Fibroblast of lung (primary cell): ENCODE data around the gene KMT2D. TPM values are rescaled to one million over a fixed set of nuclear protein-coding genes. Genes with fewer than 3 reads are reported as not detected.

Source experiments
- DNase-seq, 2 donors: peaks; one replicate each; pipeline versions ENCODE4 v3.0.0 to v3.0.0-alpha.2; 2010; ENCODE audit warnings: low read depth in 2 of 2
- H2AFZ ChIP-seq: 2 replicates; pipeline ENCODE4 v1.5.1; 2012; ENCODE audit warnings: low read length, control low read depth, inconsistent platforms
- H3K27ac ChIP-seq: 2 replicates; pipeline ENCODE4 v1.5.1; 2011; ENCODE audit warnings: low read length, control low read depth; ENCODE audit not compliant: insufficient read depth
- H3K27me3 ChIP-seq: 2 replicates; pipeline ENCODE4 v1.5.1; 2011; ENCODE audit warnings: mild to moderate bottlenecking, low read length; ENCODE audit not compliant: control insufficient read depth, insufficient read depth
- H3K36me3 ChIP-seq: 2 replicates; pipeline ENCODE4 v1.5.1; 2011; ENCODE audit warnings: low read length; ENCODE audit not compliant: control insufficient read depth, insufficient read depth
- H3K4me1 ChIP-seq: 2 replicates; pipeline ENCODE4 v1.5.1; 2011; ENCODE audit warnings: low read length; ENCODE audit not compliant: control insufficient read depth, insufficient read depth; ENCODE audit errors: extremely low read depth
- H3K4me2 ChIP-seq: 2 replicates; pipeline ENCODE4 v1.5.1; 2011; ENCODE audit warnings: low read length, control low read depth; ENCODE audit not compliant: insufficient read depth; ENCODE audit errors: extremely low read depth
- H3K4me3 ChIP-seq, 4 experiments: fragments of 200-600 bp in 1 of 4; sonication (generic) in 1 of 4; replicated peaks in 1 of 4; 2 replicates each; pipeline ENCODE4 v1.5.1; 2011 to 2016; ENCODE audit warnings: low read length in 4 of 4, low read depth in 3 of 4, mild to moderate bottlenecking in 3 of 4, control low read depth in 2 of 4, inconsistent platforms in 1 of 4, mixed read lengths in 1 of 4; ENCODE audit not compliant: insufficient read depth in 1 of 4; ENCODE audit errors: control extremely low read depth in 1 of 4
- H3K79me2 ChIP-seq: 2 replicates; pipeline ENCODE4 v1.5.1; 2012; ENCODE audit warnings: mild to moderate bottlenecking, low read length, inconsistent platforms; ENCODE audit not compliant: control insufficient read depth, insufficient read depth
- H3K9ac ChIP-seq: 2 replicates; pipeline ENCODE4 v1.5.1; 2011; ENCODE audit warnings: mild to moderate bottlenecking, low read length, control low read depth; ENCODE audit not compliant: insufficient read depth
- H3K9me3 ChIP-seq: 2 replicates; pipeline ENCODE4 v1.5.1; 2012; ENCODE audit warnings: low read depth, low read length; ENCODE audit not compliant: control insufficient read depth, insufficient read depth
- H4K20me1 ChIP-seq: 2 replicates; pipeline ENCODE4 v1.5.1; 2011; ENCODE audit warnings: low read length; ENCODE audit not compliant: control insufficient read depth, insufficient read depth; ENCODE audit errors: extremely low read depth
- CTCF ChIP-seq, 2 donors: IDR thresholded peaks in 1 of 2; conservative IDR thresholded peaks in 1 of 2; 1 replicate in 1 of 2; 2 replicates in 1 of 2; pipeline ENCODE4 v1.5.1; 2011 to 2012; ENCODE audit warnings: low read length in 2 of 2, control low read depth in 1 of 2, inconsistent platforms in 1 of 2, low read depth in 1 of 2, mild to moderate bottlenecking in 1 of 2
- EZH2 ChIP-seq: IDR thresholded peaks from 2 replicates; pipeline ENCODE4 v1.5.1; 2012; ENCODE audit warnings: low read length, control low read depth, mild to moderate bottlenecking; ENCODE audit errors: missing control alignments
- polyA plus RNA-seq, 2 donors: library from polyadenylated mRNA; depleted of rRNA in 1 of 2; stranded (reverse) in 1 of 2; unstranded in 1 of 2; fragments of >200 nt; gene quantifications; 2 replicates each; pipeline ENCODE4 v1.2.1, GENCODE V29; 2011 to 2012; ENCODE audit warnings: missing spikeins in 1 of 2
- total RNA-seq: library from RNA; depleted of rRNA; stranded (reverse); fragments of >200 nt; gene quantifications from 2 replicates; pipeline ENCODE4 v1.2.1, GENCODE V29; 2014

KMT2D gene
- total and polyA plus RNA-seq, 2 donors (not counting 1 experiment from before 2014, with no cell fraction given) = 7.3 to 33.0 TPM

- TF ChIP-seq CTCF (conservative IDR thresholded peaks at IDR 0.05 in 1 of 2, IDR thresholded peaks at IDR 0.05 in 1 of 2; ENCODE audit: low read depth in 1 of 2, low read length in 2 of 2) (no peak), EZH2 (no peak)
- Histone ChIP-seq H3K4me1 (peaks cover 8% of the 10 kb centered on the region), H2AFZ (no peak overlapping the region), H3K27ac (no peak overlapping the region), H3K79me2 (peaks cover 76% of the 10 kb centered on the region), H3K9me3 (no peaks in the 10 kb centered on the region), H4K20me1 (peaks cover 8% of the 10 kb centered on the region), H3K27me3 (no peaks in the 10 kb centered on the region), H3K9ac (peak overlapping the region; percentile 52), H3K4me2 (peak overlapping the region; percentile 99), H3K36me3 (peaks cover 16% of the 10 kb centered on the region), H3K4me3 (peak overlapping the region; percentile 65 to 96 (median 84))
- no peak for DNase-seq
Observed at GRCh38 chr12:49057888-49058287, 2.7 kb downstream of the KMT2D start.

GRCh38 chr12:49055978-49056754 lies 4.4 kb downstream of the KMT2D start:
- H3K9ac ChIP-seq = no peak overlapping the region
- H3K4me1 ChIP-seq = peaks cover 8% of the 10 kb centered on the region
- no peaks in the 10 kb centered on the region for H3K27me3 ChIP-seq
- H3K4me2 ChIP-seq = peak overlapping the region; percentile 99
- H4K20me1 ChIP-seq = peaks cover 8% of the 10 kb centered on the region
- H3K36me3 ChIP-seq = peaks cover 30% of the 10 kb centered on the region
- no peak overlapping the region for H2AFZ ChIP-seq
- H3K9me3 ChIP-seq = no peaks in the 10 kb centered on the region
- DNase-seq = peak; percentile 68 to 77
- H3K4me3 ChIP-seq = peak overlapping the region in 2 of 4 experiments; percentile 86 to 96
- TF ChIP-seq CTCF (conservative IDR thresholded peaks at IDR 0.05 in 1 of 2, IDR thresholded peaks at IDR 0.05 in 1 of 2; ENCODE audit: low read depth in 1 of 2, low read length in 2 of 2) (no peak), EZH2 (no peak)
- H3K79me2 ChIP-seq = peaks cover 78% of the 10 kb centered on the region
- no peak overlapping the region for H3K27ac ChIP-seq

- TF ChIP-seq CTCF (conservative IDR thresholded peaks at IDR 0.05 in 1 of 2, IDR thresholded peaks at IDR 0.05 in 1 of 2; ENCODE audit: low read depth in 1 of 2, low read length in 2 of 2) (no peak), EZH2 (no peak)
- peaks cover 8% of the 10 kb centered on the region for H3K4me1 ChIP-seq
- no peak overlapping the region for H3K4me2 ChIP-seq
- DNase-seq = no peak
- no peak overlapping the region for H2AFZ ChIP-seq
- peaks cover 72% of the 10 kb centered on the region for H3K79me2 ChIP-seq
- H3K4me3 ChIP-seq = no peak overlapping the region
- no peak overlapping the region for H3K27ac ChIP-seq
- H3K27me3 ChIP-seq = no peaks in the 10 kb centered on the region
- no peaks in the 10 kb centered on the region for H3K9me3 ChIP-seq
- H3K36me3 ChIP-seq = peaks cover 36% of the 10 kb centered on the region
- no peak overlapping the region for H3K9ac ChIP-seq
- peaks cover 8% of the 10 kb centered on the region for H4K20me1 ChIP-seq
Observed at GRCh38 chr12:49055092-49055491, 5.5 kb downstream of the KMT2D start.
